GM19239 (cell line): ENCODE measurements around the gene RANBP10.
A peak's percentile ranks its signal among the peaks of the same experiment; 100 is the strongest.
"Not testable (repeated sequence)": the region's sequence is repeated elsewhere in the genome, so short reads cannot be mapped to it uniquely, and the experiment has no call there.

Experiments used
- DNase-seq: peaks from one replicate; pipeline ENCODE4 v3.0.0; 2011; ENCODE audit warnings: low spot score; ENCODE audit not compliant: insufficient read length
- FAIRE-seq: peaks from 2 replicates; lab custom pipeline; 2011; peaks lifted over from hg19 to GRCh38; lab: Jason Lieb, UNC

RANBP10 gene

GRCh38 chr16:67752641-67753040, 53.7 kb downstream of the RANBP10 start:
- no peak for DNase-seq
- no peak for FAIRE-seq

GRCh38 chr16:67751331-67751730, 55.0 kb downstream of the RANBP10 start:
- not testable (repeated sequence) for DNase-seq, FAIRE-seq

- no peak for FAIRE-seq
Observed at GRCh38 chr16:67750466-67750865, 55.9 kb downstream of the RANBP10 start.

GRCh38 chr16:67749436-67750078, 56.8 kb downstream of the RANBP10 start:
- FAIRE-seq (no peak), DNase-seq (no peak)

More at GRCh38 chr16:67750466-67750865, 55.9 kb downstream of the RANBP10 start:
- DNase-seq = peak; percentile 32

GRCh38 chr16:67748834-67749233, 57.5 kb downstream of the RANBP10 start:
- FAIRE-seq (no peak), DNase-seq (no peak)

- no peak for DNase-seq
- FAIRE-seq = no peak
Observed at GRCh38 chr16:67746846-67747245, 59.5 kb downstream of the RANBP10 start.

- FAIRE-seq (no peak), DNase-seq (no peak)
Observed at GRCh38 chr16:67741118-67741517, 65.2 kb downstream of the RANBP10 start.

- FAIRE-seq (no peak), DNase-seq (no peak)
Observed at GRCh38 chr16:67740391-67740790, 66.0 kb downstream of the RANBP10 start.

GRCh38 chr16:67736858-67737257, 69.5 kb downstream of the RANBP10 start:
- FAIRE-seq (no peak), DNase-seq (no peak)

GRCh38 chr16:67734731-67735201, 71.6 kb downstream of the RANBP10 start:
- no peak for FAIRE-seq
- DNase-seq = no peak

- no peak for DNase-seq
- FAIRE-seq = no peak
Observed at GRCh38 chr16:67733734-67734470, 72.5 kb downstream of the RANBP10 start.

GRCh38 chr16:67731753-67732095, 74.6 kb downstream of the RANBP10 start:
- FAIRE-seq (no peak), DNase-seq (no peak)

- DNase-seq (no peak), FAIRE-seq (no peak)
Observed at GRCh38 chr16:67731071-67731752, 75.1 kb downstream of the RANBP10 start.

GRCh38 chr16:67730326-67730725, 76.0 kb downstream of the RANBP10 start:
- FAIRE-seq (no peak), DNase-seq (no peak)

GRCh38 chr16:67729636-67730248, 76.6 kb downstream of the RANBP10 start:
- no peak for FAIRE-seq
- DNase-seq = no peak

GRCh38 chr16:67727521-67728485, 78.6 kb downstream of the RANBP10 start:
- FAIRE-seq = no peak
- DNase-seq = no peak

- DNase-seq (no peak), FAIRE-seq (no peak)
Observed at GRCh38 chr16:67726106-67727034, 80.0 kb downstream of the RANBP10 start.

GRCh38 chr16:67723911-67724305, 82.5 kb downstream of the RANBP10 start:
- FAIRE-seq = no peak

More at GRCh38 chr16:67723911-67724305, 82.5 kb downstream of the RANBP10 start:
- DNase-seq = no peak
